ENCODE results near the gene COMMD10. TPM values are rescaled to one million over a fixed set of nuclear protein-coding genes. Genes with fewer than 3 reads are reported as not detected.

Gene COMMD10
- total RNA-seq, 4 donors from 2014 or later: 17.6 to 35.7 (median 25.7) TPM

GRCh38 chr5:116271446-116272025 is 186.7 kb downstream of the COMMD10 start:
- no peaks in the 10 kb centered on the region for H3K27me3 ChIP-seq
- H3K9me3 ChIP-seq: peaks cover 0 to 4% (median 0%) of the 10 kb centered on the region in 4 donors
- WGBS: 90% methylated on average over 2 of the region's 2 CpGs
- peaks cover 0 to 7% (median 3%) of the 10 kb centered on the region in 4 donors for H3K4me1 ChIP-seq
- H3K4me3 ChIP-seq: no peak overlapping the region
- H3K27ac ChIP-seq (replicated peaks in 1 of 4): no peak overlapping the region
- no peak for DNase-seq (ENCODE audit: extremely low spot score)
- TF ChIP-seq POLR2A (IDR thresholded peaks at IDR 0.05; ENCODE audit: low read depth): no peak
- no peak for TF ChIP-seq EP300 (IDR thresholded peaks at IDR 0.05)
- TF ChIP-seq POLR2AphosphoS5 (IDR thresholded peaks at IDR 0.05): no peak
- TF ChIP-seq, protein P1, sequence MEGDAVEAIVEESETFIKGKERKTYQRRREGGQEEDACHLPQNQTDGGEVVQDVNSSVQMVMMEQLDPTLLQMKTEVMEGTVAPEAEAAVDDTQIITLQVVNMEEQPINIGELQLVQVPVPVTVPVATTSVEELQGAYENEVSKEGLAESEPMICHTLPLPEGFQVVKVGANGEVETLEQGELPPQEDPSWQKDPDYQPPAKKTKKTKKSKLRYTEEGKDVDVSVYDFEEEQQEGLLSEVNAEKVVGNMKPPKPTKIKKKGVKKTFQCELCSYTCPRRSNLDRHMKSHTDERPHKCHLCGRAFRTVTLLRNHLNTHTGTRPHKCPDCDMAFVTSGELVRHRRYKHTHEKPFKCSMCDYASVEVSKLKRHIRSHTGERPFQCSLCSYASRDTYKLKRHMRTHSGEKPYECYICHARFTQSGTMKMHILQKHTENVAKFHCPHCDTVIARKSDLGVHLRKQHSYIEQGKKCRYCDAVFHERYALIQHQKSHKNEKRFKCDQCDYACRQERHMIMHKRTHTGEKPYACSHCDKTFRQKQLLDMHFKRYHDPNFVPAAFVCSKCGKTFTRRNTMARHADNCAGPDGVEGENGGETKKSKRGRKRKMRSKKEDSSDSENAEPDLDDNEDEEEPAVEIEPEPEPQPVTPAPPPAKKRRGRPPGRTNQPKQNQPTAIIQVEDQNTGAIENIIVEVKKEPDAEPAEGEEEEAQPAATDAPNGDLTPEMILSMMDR (IDR thresholded peaks at IDR 0.05): no peak
- H3K36me3 ChIP-seq: no peaks in the 10 kb centered on the region
- intact Hi-C loops (cut with DNase I): no loop called here

- intact Hi-C loops (cut with DNase I): no loop called here
- TF ChIP-seq EP300 (IDR thresholded peaks at IDR 0.05): no peak
- TF ChIP-seq, protein P1 (IDR thresholded peaks at IDR 0.05): peak in 1 of 3 experiments; percentile 23
- peaks cover 0 to 12% (median 3%) of the 10 kb centered on the region in 4 donors for H3K9me3 ChIP-seq
- H3K27ac ChIP-seq (replicated peaks in 1 of 4): no peak overlapping the region
- no peak for DNase-seq (ENCODE audit: extremely low spot score)
- H3K4me3 ChIP-seq: no peak overlapping the region
- peaks cover 0 to 7% (median 3%) of the 10 kb centered on the region in 4 donors for H3K4me1 ChIP-seq
- WGBS: 72% methylated on average over 5 of the region's 5 CpGs
- no peaks in the 10 kb centered on the region for H3K36me3 ChIP-seq
- no peaks in the 10 kb centered on the region for H3K27me3 ChIP-seq
Measured at GRCh38 chr5:116272281-116272941, 187.6 kb downstream of the COMMD10 start.

DNA sequence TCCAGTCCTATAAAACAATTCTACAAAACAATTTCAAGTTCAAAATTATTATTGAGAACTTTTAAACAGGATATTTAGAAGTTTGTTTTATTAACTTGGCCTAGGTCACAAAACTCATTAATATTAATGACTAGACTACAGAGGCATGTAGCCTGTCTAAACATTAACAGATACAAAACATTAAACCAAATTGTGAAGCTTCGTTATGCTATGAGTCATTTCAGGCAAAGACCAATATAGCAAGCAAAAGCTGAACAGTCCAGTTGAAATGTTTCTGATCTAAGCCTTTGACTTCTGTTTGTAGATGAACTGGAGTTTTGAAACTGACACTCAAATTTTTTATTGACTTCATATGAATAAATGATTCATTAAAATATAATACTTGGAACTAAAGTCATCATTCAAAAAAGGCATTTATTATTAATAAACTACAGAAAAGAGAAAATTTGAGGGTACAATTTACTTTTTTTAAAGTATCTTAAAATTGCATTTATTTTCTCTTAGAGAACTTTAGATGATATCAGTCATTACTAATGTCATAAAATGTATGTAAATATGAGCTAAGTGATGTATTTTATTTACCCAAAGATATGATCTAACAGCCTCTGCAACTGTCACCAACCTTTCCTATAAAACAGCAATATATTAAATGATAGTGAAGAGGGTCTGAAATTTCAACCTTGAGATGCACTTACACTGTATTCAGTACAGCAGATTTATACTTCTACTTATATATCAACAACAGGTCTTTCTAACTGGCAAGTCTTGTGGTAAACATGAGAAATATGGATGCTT is 188.8 kb downstream of the COMMD10 start:
- Histone ChIP-seq H3K27me3 (no peaks in the 10 kb centered on the region), H3K9me3 (peaks cover 0 to 13% (median 3%) of the 10 kb centered on the region in 4 donors), H3K4me1 (peaks cover 0 to 7% (median 3%) of the 10 kb centered on the region in 4 donors), H3K36me3 (no peaks in the 10 kb centered on the region), H3K27ac (replicated peaks in 1 of 4) (no peak overlapping the region), H3K4me3 (no peak overlapping the region)
- intact Hi-C loops (cut with DNase I): no loop called here
- 24% methylated on average over 1 of the region's 1 CpG for WGBS
- no peak for DNase-seq (ENCODE audit: extremely low spot score)
- TF ChIP-seq POLR2AphosphoS5 (IDR thresholded peaks at IDR 0.05): no peak
- TF ChIP-seq, protein P1 (IDR thresholded peaks at IDR 0.05): no peak

DNA sequence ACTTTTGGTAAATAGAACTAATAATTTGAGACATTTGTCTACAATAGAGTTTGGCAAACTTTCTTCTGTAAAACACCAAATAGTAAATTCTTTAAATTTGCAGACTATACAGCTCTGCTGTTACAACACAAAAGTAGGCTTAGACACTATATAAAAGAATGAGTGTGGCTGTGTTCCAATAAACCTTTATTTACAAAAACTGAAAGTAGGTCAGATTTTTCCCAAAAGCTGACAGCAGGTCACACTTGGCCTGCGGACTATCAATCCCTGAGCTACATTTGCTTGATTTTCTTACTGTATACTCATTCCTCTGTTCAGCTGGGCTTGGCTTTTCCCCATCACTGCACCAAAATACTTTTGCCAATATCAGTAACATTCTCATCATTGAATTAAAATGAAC is 189.4 kb downstream of the COMMD10 start:
- Histone ChIP-seq H3K27me3 (no peaks in the 10 kb centered on the region), H3K4me3 (no peak overlapping the region), H3K36me3 (no peaks in the 10 kb centered on the region), H3K4me1 (peaks cover 0 to 7% (median 3%) of the 10 kb centered on the region in 4 donors), H3K27ac (replicated peaks in 1 of 4) (no peak overlapping the region), H3K9me3 (peaks cover 0 to 13% (median 3%) of the 10 kb centered on the region in 4 donors)
- intact Hi-C loops (cut with DNase I): no loop called here
- DNase-seq (ENCODE audit: extremely low spot score): no peak
- TF ChIP-seq POLR2AphosphoS5 (IDR thresholded peaks at IDR 0.05): no peak
- TF ChIP-seq, protein P1 (IDR thresholded peaks at IDR 0.05): no peak
- TF ChIP-seq EP300 (IDR thresholded peaks at IDR 0.05): no peak
- no peak for TF ChIP-seq POLR2A (IDR thresholded peaks at IDR 0.05; ENCODE audit: low read depth)
- 100% methylated on average over 1 of the region's 1 CpG for WGBS
